Activated CD4-positive, alpha-beta T cell treated with anti-CD3 and anti-CD28 coated beads, Interleukin-2, amount 50 U/mL, for 1 hour (primary cell): ENCODE measurements around the gene RNASET2.
"Not testable (repeated sequence)": the region's sequence is repeated elsewhere in the genome, so short reads cannot be mapped to it uniquely, and the experiment has no call there.

Experiments
- DNase-seq: peaks from one replicate; pipeline ENCODE4 v3.0.0-alpha.2; 2020

The RNASET2 gene

GRCh38 chr6:166969390-166970002, 13.1 kb upstream of the RNASET2 start:
- DNase-seq = no peak

- DNase-seq = no peak
Measured at GRCh38 chr6:166966268-166966667, 9.9 kb upstream of the RNASET2 start.

GRCh38 chr6:166960609-166960978, 4.2 kb upstream of the RNASET2 start:
- no peak for DNase-seq

- no peak for DNase-seq
Measured at GRCh38 chr6:166959911-166960608, 3.7 kb upstream of the RNASET2 start.

GRCh38 chr6:166958926-166959861, 2.8 kb upstream of the RNASET2 start:
- peak; percentile 45 for DNase-seq

GRCh38 chr6:166957805-166958076, 1.4 kb upstream of the RNASET2 start:
- DNase-seq = no peak

- peak; percentile 46 for DNase-seq
Measured at GRCh38 chr6:166957087-166957804, 896 bp upstream of the RNASET2 start.

- DNase-seq = no peak
Measured at GRCh38 chr6:166955865-166956443, 396 bp downstream of the RNASET2 start.

- no peak for DNase-seq
Measured at GRCh38 chr6:166955121-166955864, 1.1 kb downstream of the RNASET2 start.

GRCh38 chr6:166954118-166954713, 2.1 kb downstream of the RNASET2 start:
- no peak for DNase-seq

- peak; percentile 40 for DNase-seq
Measured at GRCh38 chr6:166952567-166953486, 3.5 kb downstream of the RNASET2 start.

- no peak for DNase-seq
Measured at GRCh38 chr6:166952121-166952520, 4.2 kb downstream of the RNASET2 start.

GRCh38 chr6:166951670-166952060, 4.7 kb downstream of the RNASET2 start:
- DNase-seq = no peak

GRCh38 chr6:166950892-166951669, 5.3 kb downstream of the RNASET2 start:
- DNase-seq = peak; percentile 58

- no peak for DNase-seq
Measured at GRCh38 chr6:166950443-166950821, 5.9 kb downstream of the RNASET2 start.

- no peak for DNase-seq
Measured at GRCh38 chr6:166949528-166950442, 6.6 kb downstream of the RNASET2 start.

GRCh38 chr6:166948724-166949123, 7.6 kb downstream of the RNASET2 start:
- not testable (repeated sequence) for DNase-seq

GRCh38 chr6:166947251-166947650, 9.1 kb downstream of the RNASET2 start:
- DNase-seq = no peak

- DNase-seq = no peak
Measured at GRCh38 chr6:166946125-166946524, 10.2 kb downstream of the RNASET2 start.
